ENCODE data around the gene KLHL18.

The KLHL18 gene

DNA sequence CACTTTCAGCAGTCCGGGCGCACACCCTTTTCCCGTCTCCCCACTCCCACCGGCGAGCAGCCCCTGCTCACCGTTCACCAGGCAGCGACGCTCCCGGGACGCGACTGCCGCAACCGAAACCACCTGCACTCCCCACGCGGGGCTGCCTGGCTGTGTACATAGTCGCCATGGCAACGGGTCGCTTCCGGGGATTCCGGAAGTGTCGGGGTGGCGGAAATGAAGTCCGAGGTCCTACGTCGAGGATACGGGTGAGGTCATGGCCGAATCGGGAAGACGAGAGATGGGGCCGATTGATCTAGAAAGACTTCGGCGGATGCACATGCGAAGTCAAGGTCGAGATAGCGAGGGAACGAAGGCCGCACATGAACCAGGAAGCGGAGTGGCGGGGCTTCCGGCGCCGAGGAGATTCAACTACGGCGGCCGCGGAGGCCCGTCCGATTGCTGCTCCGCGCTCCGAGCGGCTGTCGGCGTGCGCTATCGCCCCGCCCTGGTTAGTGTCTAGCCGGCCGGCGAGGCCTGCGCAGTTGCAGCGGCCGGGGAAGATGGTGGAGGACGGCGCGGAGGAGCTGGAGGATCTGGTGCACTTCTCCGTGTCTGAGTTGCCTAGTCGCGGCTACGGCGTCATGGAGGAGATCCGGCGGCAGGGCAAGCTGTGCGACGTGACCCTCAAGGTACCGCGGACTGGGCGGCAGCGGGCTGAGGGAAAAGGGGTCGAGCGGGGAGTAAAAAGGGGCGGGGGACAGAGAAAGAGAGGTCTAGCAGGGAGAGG lies at the start of gene KLHL18, which contains the start of gene KIF9:
KLHL18 (plus strand) TSS at position 521 of the 769 bp plus-strand sequence; CDS start at position 543, 22 bp downstream.
KIF9 (minus strand) TSS at position 376 of the 769 bp plus-strand sequence. CDS start 5,425 bp downstream, outside the sequence.
- TF ChIP-seq, protein P1, sequence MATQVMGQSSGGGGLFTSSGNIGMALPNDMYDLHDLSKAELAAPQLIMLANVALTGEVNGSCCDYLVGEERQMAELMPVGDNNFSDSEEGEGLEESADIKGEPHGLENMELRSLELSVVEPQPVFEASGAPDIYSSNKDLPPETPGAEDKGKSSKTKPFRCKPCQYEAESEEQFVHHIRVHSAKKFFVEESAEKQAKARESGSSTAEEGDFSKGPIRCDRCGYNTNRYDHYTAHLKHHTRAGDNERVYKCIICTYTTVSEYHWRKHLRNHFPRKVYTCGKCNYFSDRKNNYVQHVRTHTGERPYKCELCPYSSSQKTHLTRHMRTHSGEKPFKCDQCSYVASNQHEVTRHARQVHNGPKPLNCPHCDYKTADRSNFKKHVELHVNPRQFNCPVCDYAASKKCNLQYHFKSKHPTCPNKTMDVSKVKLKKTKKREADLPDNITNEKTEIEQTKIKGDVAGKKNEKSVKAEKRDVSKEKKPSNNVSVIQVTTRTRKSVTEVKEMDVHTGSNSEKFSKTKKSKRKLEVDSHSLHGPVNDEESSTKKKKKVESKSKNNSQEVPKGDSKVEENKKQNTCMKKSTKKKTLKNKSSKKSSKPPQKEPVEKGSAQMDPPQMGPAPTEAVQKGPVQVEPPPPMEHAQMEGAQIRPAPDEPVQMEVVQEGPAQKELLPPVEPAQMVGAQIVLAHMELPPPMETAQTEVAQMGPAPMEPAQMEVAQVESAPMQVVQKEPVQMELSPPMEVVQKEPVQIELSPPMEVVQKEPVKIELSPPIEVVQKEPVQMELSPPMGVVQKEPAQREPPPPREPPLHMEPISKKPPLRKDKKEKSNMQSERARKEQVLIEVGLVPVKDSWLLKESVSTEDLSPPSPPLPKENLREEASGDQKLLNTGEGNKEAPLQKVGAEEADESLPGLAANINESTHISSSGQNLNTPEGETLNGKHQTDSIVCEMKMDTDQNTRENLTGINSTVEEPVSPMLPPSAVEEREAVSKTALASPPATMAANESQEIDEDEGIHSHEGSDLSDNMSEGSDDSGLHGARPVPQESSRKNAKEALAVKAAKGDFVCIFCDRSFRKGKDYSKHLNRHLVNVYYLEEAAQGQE (IDR thresholded peaks at IDR 0.05; ENCODE audit: low read depth): no peak
- no peak for TF ChIP-seq FOXM1 (IDR thresholded peaks at IDR 0.05; ENCODE audit: borderline replicate concordance, low read depth)
- TF ChIP-seq TAF1 (IDR thresholded peaks at IDR 0.05; ENCODE audit: low read depth): peak; percentile 69
- TF ChIP-seq ZBTB7A (IDR thresholded peaks at IDR 0.05; ENCODE audit: low read depth): no peak
- 0 out of 2 replicates have a peak, but pooled peaks have one; percentile 24 for TF ChIP-seq USF1 (IDR thresholded peaks at IDR 0.05)
- TF ChIP-seq NFIC (IDR thresholded peaks at IDR 0.05): peak; percentile 35; the same call in 1 of the 2 replicates
- TF ChIP-seq, protein P2, sequence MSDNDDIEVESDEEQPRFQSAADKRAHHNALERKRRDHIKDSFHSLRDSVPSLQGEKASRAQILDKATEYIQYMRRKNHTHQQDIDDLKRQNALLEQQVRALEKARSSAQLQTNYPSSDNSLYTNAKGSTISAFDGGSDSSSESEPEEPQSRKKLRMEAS (IDR thresholded peaks at IDR 0.05): peak; percentile 95
- TF ChIP-seq EP300 (IDR thresholded peaks at IDR 0.05; ENCODE audit: borderline replicate concordance): no peak
- TF ChIP-seq CEBPB (IDR thresholded peaks at IDR 0.05): no peak
- 0 out of 2 replicates have a peak, but pooled peaks have one; percentile 20 for TF ChIP-seq EGR1 (IDR thresholded peaks at IDR 0.05)
- TF ChIP-seq YY1 (IDR thresholded peaks at IDR 0.05; ENCODE audit: low read depth): peak; percentile 84
- 0 out of 2 replicates have a peak, but pooled peaks have one; percentile 5 for TF ChIP-seq TEAD4 (IDR thresholded peaks at IDR 0.05)
- TF ChIP-seq TCF12 (IDR thresholded peaks at IDR 0.05; ENCODE audit: low read depth): peak; percentile 59; the same call in 1 of the 2 replicates
- TF ChIP-seq CREB1 (IDR thresholded peaks at IDR 0.05; ENCODE audit: low read depth): peak; percentile 83
- no peak for TF ChIP-seq RAD21 (IDR thresholded peaks at IDR 0.05; ENCODE audit: low read depth)

DNA sequence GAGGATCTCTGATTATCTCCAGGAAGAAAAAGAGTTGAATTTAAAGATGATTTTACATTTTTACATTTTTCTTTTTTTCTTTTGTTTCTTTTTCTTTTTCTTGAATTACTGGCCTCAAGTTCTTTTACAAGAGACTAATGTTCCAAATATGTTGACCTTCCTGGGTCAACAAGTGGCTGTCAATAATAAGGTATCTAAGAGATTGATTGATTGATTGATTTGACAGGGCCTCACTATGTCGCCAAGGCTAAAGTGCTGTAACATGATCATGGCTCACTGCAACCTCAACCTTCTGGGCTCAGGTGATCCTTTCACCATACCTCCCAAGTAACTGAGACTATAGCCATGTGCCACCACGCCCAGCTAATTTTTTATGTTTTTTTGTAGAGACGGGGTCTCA lies 44.7 kb upstream of the KLHL18 start:
- TF ChIP-seq USF1 (IDR thresholded peaks at IDR 0.05) (no peak), YY1 (IDR thresholded peaks at IDR 0.05; ENCODE audit: low read depth) (no peak), TCF12 (IDR thresholded peaks at IDR 0.05; ENCODE audit: low read depth) (no peak), TEAD4 (IDR thresholded peaks at IDR 0.05) (no peak), CEBPB (IDR thresholded peaks at IDR 0.05) (no peak), EGR1 (IDR thresholded peaks at IDR 0.05) (no peak), CREB1 (IDR thresholded peaks at IDR 0.05; ENCODE audit: low read depth) (no peak), EP300 (IDR thresholded peaks at IDR 0.05; ENCODE audit: borderline replicate concordance) (no peak), NFIC (IDR thresholded peaks at IDR 0.05) (no peak), ZBTB7A (IDR thresholded peaks at IDR 0.05; ENCODE audit: low read depth) (no peak), RAD21 (IDR thresholded peaks at IDR 0.05; ENCODE audit: low read depth) (no peak)
- TF ChIP-seq, protein P2 (IDR thresholded peaks at IDR 0.05): no peak
- TF ChIP-seq, protein P1 (IDR thresholded peaks at IDR 0.05; ENCODE audit: low read depth): no peak

DNA sequence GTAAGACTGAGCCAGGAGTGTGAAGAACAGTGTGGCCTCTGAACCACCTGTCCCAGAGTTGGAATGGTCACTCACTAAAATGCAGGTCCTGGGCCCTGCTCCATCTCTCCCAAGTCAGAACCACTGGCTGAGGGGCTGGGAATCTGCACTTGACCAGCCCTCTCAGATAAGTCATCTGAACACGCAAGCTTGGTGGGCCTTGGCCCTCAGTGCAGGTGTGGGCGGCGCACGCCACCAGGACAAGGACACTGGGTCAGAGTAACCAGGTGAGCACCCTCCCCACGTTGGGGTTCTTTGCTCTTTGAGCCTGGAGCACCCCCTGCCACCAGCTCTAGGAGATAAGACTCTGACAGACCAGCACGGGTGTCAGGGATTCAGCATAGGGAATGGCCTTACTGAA lies 42.8 kb upstream of the KLHL18 start:
- TF ChIP-seq CEBPB (IDR thresholded peaks at IDR 0.05) (no peak), EGR1 (IDR thresholded peaks at IDR 0.05) (no peak)
- TF ChIP-seq, protein P2 (IDR thresholded peaks at IDR 0.05): no peak

DNA sequence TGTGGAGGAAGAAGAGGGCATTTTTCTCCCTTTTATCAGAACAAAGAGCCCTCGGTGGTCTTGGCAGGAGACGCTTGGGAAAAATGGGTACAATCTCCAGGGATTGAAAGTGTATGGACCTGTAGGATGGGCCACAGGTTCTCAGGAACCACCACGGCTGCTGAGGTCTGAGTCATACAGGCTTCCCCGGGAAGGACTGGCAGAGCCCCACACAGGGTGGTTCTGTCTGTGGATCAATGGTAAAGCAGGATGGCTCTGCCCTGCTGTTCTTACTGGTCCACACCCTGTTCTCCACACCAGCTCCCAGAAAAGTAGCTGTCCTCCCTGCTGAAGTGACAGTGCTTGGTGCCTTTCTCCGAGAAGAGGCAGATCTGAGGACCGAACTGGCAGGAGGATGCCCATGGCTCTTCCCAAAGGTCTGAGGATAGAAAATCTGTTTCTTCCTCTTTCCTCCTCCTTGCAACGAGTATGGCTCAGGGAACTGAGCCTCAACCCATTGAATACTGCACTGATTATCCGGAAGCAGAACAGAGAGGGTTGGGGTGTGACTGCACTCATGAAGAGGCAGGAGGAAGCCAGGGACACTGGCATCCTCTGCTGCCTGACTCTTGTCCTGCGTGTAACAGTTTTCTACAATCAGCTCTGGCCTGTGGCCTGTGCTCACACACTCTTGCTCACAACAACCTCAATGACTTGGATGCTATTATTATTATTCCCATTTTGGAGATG lies 39.2 kb upstream of the KLHL18 start:
- TF ChIP-seq RAD21 (IDR thresholded peaks at IDR 0.05; ENCODE audit: low read depth): no peak
- no peak for TF ChIP-seq TEAD4 (IDR thresholded peaks at IDR 0.05)
- no peak for TF ChIP-seq CEBPB (IDR thresholded peaks at IDR 0.05)
- no peak for TF ChIP-seq EP300 (IDR thresholded peaks at IDR 0.05; ENCODE audit: borderline replicate concordance)
- TF ChIP-seq FOXM1 (IDR thresholded peaks at IDR 0.05; ENCODE audit: borderline replicate concordance, low read depth): no peak
- TF ChIP-seq, protein P1 (IDR thresholded peaks at IDR 0.05; ENCODE audit: low read depth): no peak
- no peak for TF ChIP-seq TAF1 (IDR thresholded peaks at IDR 0.05; ENCODE audit: low read depth)
- no peak for TF ChIP-seq TCF12 (IDR thresholded peaks at IDR 0.05; ENCODE audit: low read depth)
- TF ChIP-seq USF1 (IDR thresholded peaks at IDR 0.05): no peak
- TF ChIP-seq EGR1 (IDR thresholded peaks at IDR 0.05): no peak
- TF ChIP-seq CREB1 (IDR thresholded peaks at IDR 0.05; ENCODE audit: low read depth): no peak
- TF ChIP-seq YY1 (IDR thresholded peaks at IDR 0.05; ENCODE audit: low read depth): no peak
- no peak for TF ChIP-seq ZBTB7A (IDR thresholded peaks at IDR 0.05; ENCODE audit: low read depth)
- TF ChIP-seq NFIC (IDR thresholded peaks at IDR 0.05): no peak
- TF ChIP-seq, protein P2 (IDR thresholded peaks at IDR 0.05): no peak

Data from Ishikawa (cell line).